ENCODE data around the gene SCOC. TPM values are rescaled to one million over a fixed set of nuclear protein-coding genes. Genes with fewer than 3 reads are reported as not detected.

The SCOC gene
- total RNA-seq, 1 donor from 2014 or later = 13.6 TPM

DNA sequence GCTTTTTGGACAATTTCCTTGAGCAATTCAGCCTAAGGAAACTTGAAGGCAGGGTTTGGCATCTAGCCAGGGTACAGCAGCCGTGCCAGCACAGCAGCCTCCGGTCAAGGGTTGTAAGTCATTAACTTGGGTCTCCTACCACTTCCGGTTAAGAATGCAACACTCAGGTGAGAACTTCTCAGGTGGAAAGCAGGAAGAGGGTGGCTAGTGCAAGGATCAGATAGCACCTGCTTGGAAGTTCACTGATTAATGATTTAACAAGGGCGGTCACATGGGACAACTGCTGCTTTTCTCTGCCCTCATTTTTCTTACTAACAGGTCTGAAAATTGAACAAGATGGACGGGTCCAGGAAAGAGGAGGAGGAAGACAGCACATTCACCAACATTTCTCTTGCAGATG, 30.1 kb upstream of the SCOC start:
- H3K27me3 ChIP-seq (ENCODE audit: control insufficient read depth in 3 of 3, insufficient read depth in 3 of 3, low read length in 3 of 3) = no peaks in the 10 kb centered on the region

DNA sequence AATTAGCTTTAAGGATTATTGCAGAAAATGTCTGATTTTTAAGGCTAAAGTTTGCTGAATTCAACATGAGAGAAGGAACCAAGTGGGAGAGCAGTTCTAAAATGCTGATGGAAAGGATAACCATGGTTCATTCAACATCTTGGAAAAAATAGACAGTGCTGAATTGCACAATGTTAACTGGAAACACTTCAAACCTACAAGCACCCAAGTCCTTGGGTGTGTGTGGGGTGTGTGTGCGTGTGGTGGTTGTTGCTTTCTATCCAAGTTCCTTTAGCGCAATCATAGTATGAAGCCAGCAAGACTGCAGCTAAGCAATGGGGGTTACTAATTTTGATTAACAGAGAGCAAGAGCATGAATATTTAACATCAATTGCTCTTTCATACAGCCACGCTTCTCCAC, 29.3 kb upstream of the SCOC start:
- no peaks in the 10 kb centered on the region for H3K36me3 ChIP-seq (ENCODE audit: control insufficient read depth in 3 of 3, insufficient read depth in 3 of 3, low read length in 3 of 3)
- H3K4me3 ChIP-seq (ENCODE audit: low read length in 3 of 3) = no peak overlapping the region
- no peak overlapping the region for H3K27ac ChIP-seq (ENCODE audit: low read depth, low read length)
- no peaks in the 10 kb centered on the region for H3K27me3 ChIP-seq (ENCODE audit: control insufficient read depth in 3 of 3, insufficient read depth in 3 of 3, low read length in 3 of 3)
- H3K9ac ChIP-seq (ENCODE audit: low read depth in 1 of 3, low read length in 3 of 3) = no peak overlapping the region
- no peaks in the 10 kb centered on the region for H3K4me1 ChIP-seq (ENCODE audit: control insufficient read depth in 3 of 3, insufficient read depth in 3 of 3, low read length in 3 of 3)
- no peaks in the 10 kb centered on the region for H3K9me3 ChIP-seq (ENCODE audit: control insufficient read depth in 3 of 3, low read length in 3 of 3)

More for the DNA sequence above, 30.1 kb upstream of the SCOC start:
- Histone ChIP-seq H3K4me3 (ENCODE audit: low read length in 3 of 3) (no peak overlapping the region), H3K27ac (ENCODE audit: low read depth, low read length) (no peak overlapping the region), H3K9ac (ENCODE audit: low read depth in 1 of 3, low read length in 3 of 3) (no peak overlapping the region), H3K4me1 (ENCODE audit: control insufficient read depth in 3 of 3, insufficient read depth in 3 of 3, low read length in 3 of 3) (no peaks in the 10 kb centered on the region), H3K36me3 (ENCODE audit: control insufficient read depth in 3 of 3, insufficient read depth in 3 of 3, low read length in 3 of 3) (no peaks in the 10 kb centered on the region), H3K9me3 (ENCODE audit: control insufficient read depth in 3 of 3, low read length in 3 of 3) (no peaks in the 10 kb centered on the region)

DNA sequence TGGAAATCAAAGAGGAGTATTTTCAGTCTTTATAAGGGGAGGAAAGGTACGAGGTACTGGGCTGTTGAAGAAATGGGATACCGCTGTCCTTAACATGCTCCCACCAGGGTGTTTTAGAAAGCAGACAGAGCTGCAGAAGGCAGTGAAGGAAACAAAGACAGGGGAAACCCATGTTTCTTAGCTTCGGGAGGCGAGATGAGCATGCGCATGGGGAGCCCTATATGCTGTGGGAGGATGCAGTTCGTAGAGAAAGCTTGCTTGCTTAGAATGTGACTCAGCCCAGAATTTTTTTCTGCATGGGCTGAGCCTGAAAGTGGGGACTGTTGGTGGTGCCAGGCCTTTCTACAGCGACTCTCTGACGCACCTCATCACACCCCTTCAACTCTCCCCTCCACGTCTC, 28.8 kb upstream of the SCOC start:
- H3K4me3 ChIP-seq (ENCODE audit: low read length in 3 of 3) = no peak overlapping the region
- no peak overlapping the region for H3K27ac ChIP-seq (ENCODE audit: low read depth, low read length)
- H3K27me3 ChIP-seq (ENCODE audit: control insufficient read depth in 3 of 3, insufficient read depth in 3 of 3, low read length in 3 of 3) = no peaks in the 10 kb centered on the region
- no peaks in the 10 kb centered on the region for H3K36me3 ChIP-seq (ENCODE audit: control insufficient read depth in 3 of 3, insufficient read depth in 3 of 3, low read length in 3 of 3)
- no peak overlapping the region for H3K9ac ChIP-seq (ENCODE audit: low read depth in 1 of 3, low read length in 3 of 3)
- H3K9me3 ChIP-seq (ENCODE audit: control insufficient read depth in 3 of 3, low read length in 3 of 3) = no peaks in the 10 kb centered on the region
- H3K4me1 ChIP-seq (ENCODE audit: control insufficient read depth in 3 of 3, insufficient read depth in 3 of 3, low read length in 3 of 3) = no peaks in the 10 kb centered on the region

GRCh38 chr4:140346136-140346535, 27.3 kb upstream of the SCOC start:
- Histone ChIP-seq H3K4me3 (ENCODE audit: low read length in 3 of 3) (no peak overlapping the region), H3K4me1 (ENCODE audit: control insufficient read depth in 3 of 3, insufficient read depth in 3 of 3, low read length in 3 of 3) (no peaks in the 10 kb centered on the region), H3K36me3 (ENCODE audit: control insufficient read depth in 3 of 3, insufficient read depth in 3 of 3, low read length in 3 of 3) (no peaks in the 10 kb centered on the region), H3K27me3 (ENCODE audit: control insufficient read depth in 3 of 3, insufficient read depth in 3 of 3, low read length in 3 of 3) (no peaks in the 10 kb centered on the region), H3K27ac (ENCODE audit: low read depth, low read length) (no peak overlapping the region), H3K9ac (ENCODE audit: low read depth in 1 of 3, low read length in 3 of 3) (no peak overlapping the region), H3K9me3 (ENCODE audit: control insufficient read depth in 3 of 3, low read length in 3 of 3) (no peaks in the 10 kb centered on the region)

DNA sequence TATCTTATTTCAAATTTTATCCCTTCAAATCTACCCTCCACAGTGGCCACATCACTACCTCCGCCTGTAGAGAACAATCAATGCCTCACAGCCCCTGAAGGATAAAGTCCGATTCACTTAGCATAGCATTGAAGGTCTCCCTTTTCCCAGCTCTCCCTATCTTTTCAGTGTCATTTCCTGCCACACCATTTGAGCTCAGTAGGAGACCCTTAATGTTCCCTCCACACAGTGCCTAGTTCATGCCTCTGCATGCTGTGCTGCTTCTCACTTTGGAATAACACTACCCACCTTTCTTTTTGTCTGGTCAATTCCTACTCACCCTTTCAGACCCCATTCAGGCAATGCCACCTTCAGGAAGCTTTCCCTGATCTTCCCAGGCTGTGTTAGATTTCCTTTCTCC, 23.6 kb upstream of the SCOC start:
- H3K27ac ChIP-seq (ENCODE audit: low read depth, low read length) = no peak overlapping the region
- H3K27me3 ChIP-seq (ENCODE audit: control insufficient read depth in 3 of 3, insufficient read depth in 3 of 3, low read length in 3 of 3) = no peaks in the 10 kb centered on the region
- H3K4me3 ChIP-seq (ENCODE audit: low read length in 3 of 3) = no peak overlapping the region
- H3K36me3 ChIP-seq (ENCODE audit: control insufficient read depth in 3 of 3, insufficient read depth in 3 of 3, low read length in 3 of 3) = no peaks in the 10 kb centered on the region
- H3K4me1 ChIP-seq (ENCODE audit: control insufficient read depth in 3 of 3, insufficient read depth in 3 of 3, low read length in 3 of 3) = no peaks in the 10 kb centered on the region
- H3K9me3 ChIP-seq (ENCODE audit: control insufficient read depth in 3 of 3, low read length in 3 of 3) = no peaks in the 10 kb centered on the region
- H3K9ac ChIP-seq (ENCODE audit: low read depth in 1 of 3, low read length in 3 of 3) = no peak overlapping the region

GRCh38 chr4:140351093-140352075, 22.1 kb upstream of the SCOC start:
- Histone ChIP-seq H3K9ac (ENCODE audit: low read depth in 1 of 3, low read length in 3 of 3) (no peak overlapping the region), H3K27ac (ENCODE audit: low read depth, low read length) (no peak overlapping the region), H3K9me3 (ENCODE audit: control insufficient read depth in 3 of 3, low read length in 3 of 3) (no peaks in the 10 kb centered on the region), H3K4me1 (ENCODE audit: control insufficient read depth in 3 of 3, insufficient read depth in 3 of 3, low read length in 3 of 3) (no peaks in the 10 kb centered on the region), H3K27me3 (ENCODE audit: control insufficient read depth in 3 of 3, insufficient read depth in 3 of 3, low read length in 3 of 3) (no peaks in the 10 kb centered on the region), H3K4me3 (ENCODE audit: low read length in 3 of 3) (no peak overlapping the region), H3K36me3 (ENCODE audit: control insufficient read depth in 3 of 3, insufficient read depth in 3 of 3, low read length in 3 of 3) (no peaks in the 10 kb centered on the region)

- Histone ChIP-seq H3K4me1 (ENCODE audit: control insufficient read depth in 3 of 3, insufficient read depth in 3 of 3, low read length in 3 of 3) (no peaks in the 10 kb centered on the region), H3K9ac (ENCODE audit: low read depth in 1 of 3, low read length in 3 of 3) (no peak overlapping the region), H3K9me3 (ENCODE audit: control insufficient read depth in 3 of 3, low read length in 3 of 3) (no peaks in the 10 kb centered on the region), H3K4me3 (ENCODE audit: low read length in 3 of 3) (no peak overlapping the region), H3K27ac (ENCODE audit: low read depth, low read length) (no peak overlapping the region), H3K27me3 (ENCODE audit: control insufficient read depth in 3 of 3, insufficient read depth in 3 of 3, low read length in 3 of 3) (no peaks in the 10 kb centered on the region), H3K36me3 (ENCODE audit: control insufficient read depth in 3 of 3, insufficient read depth in 3 of 3, low read length in 3 of 3) (no peaks in the 10 kb centered on the region)
Measured at GRCh38 chr4:140353786-140354185, 19.7 kb upstream of the SCOC start.

GRCh38 chr4:140355288-140355687, 18.2 kb upstream of the SCOC start:
- H3K27ac ChIP-seq (ENCODE audit: low read depth, low read length) = no peak overlapping the region
- no peak overlapping the region for H3K9ac ChIP-seq (ENCODE audit: low read depth in 1 of 3, low read length in 3 of 3)
- H3K4me1 ChIP-seq (ENCODE audit: control insufficient read depth in 3 of 3, insufficient read depth in 3 of 3, low read length in 3 of 3) = no peaks in the 10 kb centered on the region
- H3K9me3 ChIP-seq (ENCODE audit: control insufficient read depth in 3 of 3, low read length in 3 of 3) = no peaks in the 10 kb centered on the region
- H3K4me3 ChIP-seq (ENCODE audit: low read length in 3 of 3) = no peak overlapping the region
- no peaks in the 10 kb centered on the region for H3K36me3 ChIP-seq (ENCODE audit: control insufficient read depth in 3 of 3, insufficient read depth in 3 of 3, low read length in 3 of 3)
- no peaks in the 10 kb centered on the region for H3K27me3 ChIP-seq (ENCODE audit: control insufficient read depth in 3 of 3, insufficient read depth in 3 of 3, low read length in 3 of 3)

- Histone ChIP-seq H3K36me3 (ENCODE audit: control insufficient read depth in 3 of 3, insufficient read depth in 3 of 3, low read length in 3 of 3) (no peaks in the 10 kb centered on the region), H3K4me1 (ENCODE audit: control insufficient read depth in 3 of 3, insufficient read depth in 3 of 3, low read length in 3 of 3) (no peaks in the 10 kb centered on the region), H3K9ac (ENCODE audit: low read depth in 1 of 3, low read length in 3 of 3) (no peak overlapping the region), H3K27me3 (ENCODE audit: control insufficient read depth in 3 of 3, insufficient read depth in 3 of 3, low read length in 3 of 3) (no peaks in the 10 kb centered on the region), H3K9me3 (ENCODE audit: control insufficient read depth in 3 of 3, low read length in 3 of 3) (no peaks in the 10 kb centered on the region), H3K27ac (ENCODE audit: low read depth, low read length) (no peak overlapping the region), H3K4me3 (ENCODE audit: low read length in 3 of 3) (no peak overlapping the region)
Measured at GRCh38 chr4:140357868-140358267, 15.6 kb upstream of the SCOC start.

DNA sequence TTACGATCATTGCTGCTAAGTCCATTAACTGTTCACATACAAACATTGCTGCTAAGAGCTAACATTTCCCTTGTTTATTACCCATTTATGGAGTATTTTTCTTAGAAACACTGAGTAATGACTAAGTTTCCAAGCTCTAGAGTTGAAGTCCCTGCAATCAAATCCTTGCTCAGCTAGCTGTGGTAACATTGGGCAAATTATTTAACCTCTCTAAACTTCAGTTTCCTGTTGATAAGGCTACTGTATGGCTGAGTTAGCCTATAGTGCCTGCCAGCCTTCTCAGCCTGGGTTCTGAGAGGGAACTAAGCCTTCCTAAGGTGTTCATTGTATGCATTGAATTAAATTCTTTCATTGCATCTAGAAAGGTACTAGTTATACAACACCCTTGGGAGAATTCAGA, 15.2 kb upstream of the SCOC start:
- no peaks in the 10 kb centered on the region for H3K4me1 ChIP-seq (ENCODE audit: control insufficient read depth in 3 of 3, insufficient read depth in 3 of 3, low read length in 3 of 3)
- H3K9ac ChIP-seq (ENCODE audit: low read depth in 1 of 3, low read length in 3 of 3) = no peak overlapping the region
- no peak overlapping the region for H3K4me3 ChIP-seq (ENCODE audit: low read length in 3 of 3)
- no peaks in the 10 kb centered on the region for H3K27me3 ChIP-seq (ENCODE audit: control insufficient read depth in 3 of 3, insufficient read depth in 3 of 3, low read length in 3 of 3)
- H3K36me3 ChIP-seq (ENCODE audit: control insufficient read depth in 3 of 3, insufficient read depth in 3 of 3, low read length in 3 of 3) = no peaks in the 10 kb centered on the region
- no peaks in the 10 kb centered on the region for H3K9me3 ChIP-seq (ENCODE audit: control insufficient read depth in 3 of 3, low read length in 3 of 3)
- H3K27ac ChIP-seq (ENCODE audit: low read depth, low read length) = no peak overlapping the region

All from skeletal muscle tissue (tissue), 4 donors.